IMR-90 (cell line): ENCODE measurements around the gene SFSWAP. TPM values are rescaled to one million over a fixed set of nuclear protein-coding genes. Genes with fewer than 3 reads are reported as not detected.
"Not testable (repeated sequence)": the region's sequence is repeated elsewhere in the genome, so short reads cannot be mapped to it uniquely, and the experiment has no call there.

Experiments used
- ATAC-seq: fragments of 200-7000 bp; cut with Tn5 transposase; 2 replicates; pipeline ENCODE4 v1.9.1; 2020; ENCODE audit warnings: low read depth, mild to moderate bottlenecking, moderate library complexity
- BruUV-seq: library from RNA; stranded (reverse); fragments of 400-500 nt; replicated peaks from 2 replicates; lab custom pipeline; 2021; lab: Mats Ljungman, UMichigan
- CTCF ChIA-PET: fragments of 300-600 bp; formaldehyde crosslinking; extraction: SDS; loops from one replicate; lab custom pipeline; 2021; ENCODE audit warnings: antibody characterized with exemption; lab: Yijun Ruan, JAX
- POLR2A ChIA-PET: fragments of 300-600 bp; sonication (Branson Sonifier 250); formaldehyde crosslinking; loops from one replicate; lab custom pipeline; 2022; ENCODE audit warnings: antibody characterized with exemption; ENCODE audit not compliant: unreplicated experiment; lab: Charles Lee
- DNase-seq: peaks from one replicate; pipeline ENCODE4 v3.0.0; 2013
- H2AFZ ChIP-seq: replicated peaks from 2 replicates; pipeline ENCODE3; 2013; ENCODE audit warnings: low read length, mild to moderate bottlenecking; ENCODE audit not compliant: poor library complexity
- H2AK5ac ChIP-seq: 2 replicates; pipeline ENCODE4 v1.6.1; 2013; ENCODE audit warnings: low read depth, low read length, inconsistent platforms
- H2AK9ac ChIP-seq: replicated peaks from 2 replicates; pipeline ENCODE3; 2013; ENCODE audit warnings: mild to moderate bottlenecking, low read depth, low read length, moderate library complexity; ENCODE audit not compliant: poor library complexity
- H2BK120ac ChIP-seq: 2 replicates; pipeline ENCODE4 v1.6.1; 2013; ENCODE audit warnings: low read depth, low read length, inconsistent platforms
- H2BK15ac ChIP-seq: 3 replicates; pipeline ENCODE4 v1.6.1; 2013; ENCODE audit warnings: low read depth, low read length, inconsistent platforms
- H2BK20ac ChIP-seq: 2 replicates; pipeline ENCODE4 v1.6.1; 2013; ENCODE audit warnings: low read depth, mild to moderate bottlenecking, inconsistent platforms, low read length, moderate library complexity
- H2BK5ac ChIP-seq: 2 replicates; pipeline ENCODE4 v1.6.1; 2013; ENCODE audit warnings: mild to moderate bottlenecking, low read depth, low read length, inconsistent platforms; ENCODE audit not compliant: poor library complexity, severe bottlenecking
- H3K14ac ChIP-seq: replicated peaks from 2 replicates; pipeline ENCODE4 v1.6.1; 2013; ENCODE audit warnings: low read depth, low read length, inconsistent platforms
- H3K18ac ChIP-seq: 2 replicates; pipeline ENCODE4 v1.6.1; 2013; ENCODE audit warnings: low read depth, low read length, control low read depth
- H3K23ac ChIP-seq: 2 replicates; pipeline ENCODE4 v1.6.1; 2013; ENCODE audit warnings: low read depth, low read length, inconsistent platforms
- H3K27ac ChIP-seq: 2 replicates; pipeline ENCODE4 v1.5.1; 2013; ENCODE audit warnings: mild to moderate bottlenecking, control low read depth, low read length; ENCODE audit not compliant: insufficient read depth
- H3K27me3 ChIP-seq: 2 replicates; pipeline ENCODE4 v1.6.1; 2013; ENCODE audit warnings: low read length; ENCODE audit not compliant: control insufficient read depth, insufficient read depth
- H3K36me3 ChIP-seq: 2 replicates; pipeline ENCODE4 v1.6.1; 2013; ENCODE audit warnings: low read length, mixed read lengths; ENCODE audit not compliant: control insufficient read depth, insufficient read depth
- H3K4ac ChIP-seq: 2 replicates; pipeline ENCODE4 v1.6.1; 2013; ENCODE audit warnings: low read depth, low read length, inconsistent platforms
- H3K4me1 ChIP-seq: 2 replicates; pipeline ENCODE4 v1.6.1; 2013; ENCODE audit warnings: low read length, mixed read lengths; ENCODE audit not compliant: control insufficient read depth, insufficient read depth
- H3K4me2 ChIP-seq: 2 replicates; pipeline ENCODE4 v1.6.1; 2013; ENCODE audit warnings: low read depth, mild to moderate bottlenecking, control low read depth, low read length, moderate library complexity
- H3K4me3 ChIP-seq: 2 replicates; pipeline ENCODE4 v1.5.1; 2013; ENCODE audit warnings: low read depth, mild to moderate bottlenecking, control low read depth, low read length, moderate library complexity; ENCODE audit not compliant: insufficient read depth
- H3K56ac ChIP-seq: 2 replicates; pipeline ENCODE4 v1.6.1; 2013; ENCODE audit warnings: low read length, inconsistent platforms; ENCODE audit not compliant: insufficient read depth; ENCODE audit errors: extremely low read depth
- H3K79me1 ChIP-seq, 2 experiments: 2 replicates each; pipeline ENCODE4 v1.6.1; 2013; ENCODE audit warnings: low read length in 2 of 2, inconsistent platforms in 1 of 2, low read depth in 1 of 2
- H3K9ac ChIP-seq: 2 replicates; pipeline ENCODE4 v1.6.1; 2013; ENCODE audit warnings: low read depth, low read length, control low read depth
- H3K9me1 ChIP-seq: 2 replicates; pipeline ENCODE4 v1.6.1; 2013; ENCODE audit warnings: low read length, inconsistent platforms; ENCODE audit not compliant: insufficient read depth
- H3K9me3 ChIP-seq: 2 replicates; pipeline ENCODE4 v1.6.1; 2013; ENCODE audit warnings: low read length; ENCODE audit not compliant: control insufficient read depth, insufficient read depth
- H4K20me1 ChIP-seq: 2 replicates; pipeline ENCODE4 v1.6.1; 2013; ENCODE audit warnings: low read length, inconsistent platforms; ENCODE audit not compliant: insufficient read depth
- H4K5ac ChIP-seq: 2 replicates; pipeline ENCODE4 v1.6.1; 2013; ENCODE audit warnings: mild to moderate bottlenecking, low read depth, low read length, control low read depth
- H4K8ac ChIP-seq, 2 experiments: 2 replicates each; pipeline ENCODE4 v1.6.1; 2013; ENCODE audit warnings: low read depth in 2 of 2, low read length in 2 of 2, control low read depth in 1 of 2, inconsistent platforms in 1 of 2
- H4K91ac ChIP-seq: 2 replicates; pipeline ENCODE4 v1.6.1; 2013; ENCODE audit warnings: low read depth, low read length, inconsistent platforms; ENCODE audit not compliant: insufficient read depth
- WGBS, 2 experiments: methylation state at CpG; one replicate each; pipeline versions ENCODE4 v1.1.5 to v1.1.7; 2013; ENCODE audit warnings: missing lambda C conversion rate in 2 of 2; ENCODE audit not compliant: insufficient read length in 1 of 2; ENCODE audit errors: extremely low coverage in 2 of 2; 5-methylcytosine and 5-hydroxymethylcytosine counted together
- dilution Hi-C: fragments of 300-500 bp; cut with HindIII; formaldehyde crosslinking; loops from one replicate; pipeline ENCODE4 v1.14.3; 2018; ENCODE audit warnings: low sequenced_read_pairs; ENCODE audit not compliant: unreplicated experiment
- in situ Hi-C: fragments of 300-500 bp; cut with MboI; formaldehyde crosslinking; loops from 3 replicates; pipeline ENCODE4 v1.14.3; 2019; ENCODE audit warnings: low sequenced_read_pairs, inconsistent platforms, mixed read lengths
- intact Hi-C: fragments of 100-400 bp; cut with micrococcal nuclease; formaldehyde crosslinking; loops from 2 replicates; pipeline ENCODE4 v1.10.0; 2022
- polyA plus RNA-seq, 3 experiments: library from polyadenylated mRNA; depleted of rRNA; stranded (reverse); fragments of >200 nt; gene quantifications; 2 replicates each; pipeline ENCODE4 v1.2.3, GENCODE V29; 2012; ENCODE audit warnings: low replicate concordance in 1 of 3
- total RNA-seq: library from RNA; depleted of rRNA; stranded (reverse); fragments of >200 nt; gene quantifications from 2 replicates; pipeline ENCODE4 v1.2.3, GENCODE V29; 2012

The SFSWAP gene
- total and polyA plus RNA-seq, 2 of the 4 experiments (the other 2 are of a cell fraction), result 19.7 to 22.4 TPM

- H2BK20ac ChIP-seq, H2BK120ac ChIP-seq, H3K4me1 ChIP-seq, H4K91ac ChIP-seq, H2AFZ ChIP-seq, H4K20me1 ChIP-seq, dilution Hi-C loops, H3K4me3 ChIP-seq, in situ Hi-C loops, intact Hi-C loops, H2AK9ac ChIP-seq, H2BK5ac ChIP-seq, H2BK15ac ChIP-seq, H4K5ac ChIP-seq, H3K14ac ChIP-seq, BruUV-seq, CTCF ChIA-PET, H3K27ac ChIP-seq, H3K18ac ChIP-seq, H3K23ac ChIP-seq, H3K9me3 ChIP-seq, H3K9me1 ChIP-seq, DNase-seq, H3K9ac ChIP-seq, H3K36me3 ChIP-seq, H3K27me3 ChIP-seq, H2AK5ac ChIP-seq, POLR2A ChIA-PET, H3K56ac ChIP-seq, H4K8ac ChIP-seq, ATAC-seq, H3K4me2 ChIP-seq, H3K79me1 ChIP-seq, H3K4ac ChIP-seq: not testable (repeated sequence)
- 60% methylated on average over 1 of the region's 16 CpGs; no CpG with 5 or more reads in 1 of the 2 experiments for WGBS, 2 experiments
Observed at GRCh38 chr12:131679186-131679585, 31.7 kb upstream of the SFSWAP start.

GRCh38 chr12:131679816-131680215 lies 31.1 kb upstream of the SFSWAP start:
- H2AK9ac ChIP-seq, H3K4me3 ChIP-seq, H2BK20ac ChIP-seq, H3K18ac ChIP-seq, H3K36me3 ChIP-seq, H2BK120ac ChIP-seq, H3K56ac ChIP-seq, H4K20me1 ChIP-seq, H3K9me3 ChIP-seq, BruUV-seq, H4K8ac ChIP-seq, in situ Hi-C loops, intact Hi-C loops, ATAC-seq, DNase-seq, H3K23ac ChIP-seq, H3K27ac ChIP-seq, H2BK5ac ChIP-seq, H3K9ac ChIP-seq, H2BK15ac ChIP-seq, dilution Hi-C loops, H3K79me1 ChIP-seq, CTCF ChIA-PET, H3K27me3 ChIP-seq, H3K4me1 ChIP-seq, H3K14ac ChIP-seq, H4K91ac ChIP-seq, POLR2A ChIA-PET, H2AFZ ChIP-seq, H3K9me1 ChIP-seq, H2AK5ac ChIP-seq, H4K5ac ChIP-seq, H3K4ac ChIP-seq, H3K4me2 ChIP-seq: not testable (repeated sequence)
- no CpG with 5 or more reads among the region's 23 CpGs for WGBS, 2 experiments
